Activated T-helper 1 cell treated with Interleukin-2 at 50 U/mL for 16 hours (primary cell): ENCODE measurements around the gene LAPTM4A.
"Not testable (repeated sequence)": the region's sequence is repeated elsewhere in the genome, so short reads cannot be mapped to it uniquely, and the experiment has no call there.

Experiments
- DNase-seq: peaks from one replicate; pipeline ENCODE4 v3.0.0-alpha.2; 2020; ENCODE audit warnings: low read depth

Gene LAPTM4A

GRCh38 chr2:20051532-20052228, at the start of gene LAPTM4A:
Gene LAPTM4A, minus strand, starts transcription at chr2:20051628. Its CDS starts 108 bp downstream, at chr2:20051520.
- DNase-seq = peak; percentile 95

GRCh38 chr2:20100711-20101110, 49.3 kb upstream of the LAPTM4A start:
- no peak for DNase-seq

GRCh38 chr2:20099780-20100179, 48.4 kb upstream of the LAPTM4A start:
- DNase-seq = no peak

DNA sequence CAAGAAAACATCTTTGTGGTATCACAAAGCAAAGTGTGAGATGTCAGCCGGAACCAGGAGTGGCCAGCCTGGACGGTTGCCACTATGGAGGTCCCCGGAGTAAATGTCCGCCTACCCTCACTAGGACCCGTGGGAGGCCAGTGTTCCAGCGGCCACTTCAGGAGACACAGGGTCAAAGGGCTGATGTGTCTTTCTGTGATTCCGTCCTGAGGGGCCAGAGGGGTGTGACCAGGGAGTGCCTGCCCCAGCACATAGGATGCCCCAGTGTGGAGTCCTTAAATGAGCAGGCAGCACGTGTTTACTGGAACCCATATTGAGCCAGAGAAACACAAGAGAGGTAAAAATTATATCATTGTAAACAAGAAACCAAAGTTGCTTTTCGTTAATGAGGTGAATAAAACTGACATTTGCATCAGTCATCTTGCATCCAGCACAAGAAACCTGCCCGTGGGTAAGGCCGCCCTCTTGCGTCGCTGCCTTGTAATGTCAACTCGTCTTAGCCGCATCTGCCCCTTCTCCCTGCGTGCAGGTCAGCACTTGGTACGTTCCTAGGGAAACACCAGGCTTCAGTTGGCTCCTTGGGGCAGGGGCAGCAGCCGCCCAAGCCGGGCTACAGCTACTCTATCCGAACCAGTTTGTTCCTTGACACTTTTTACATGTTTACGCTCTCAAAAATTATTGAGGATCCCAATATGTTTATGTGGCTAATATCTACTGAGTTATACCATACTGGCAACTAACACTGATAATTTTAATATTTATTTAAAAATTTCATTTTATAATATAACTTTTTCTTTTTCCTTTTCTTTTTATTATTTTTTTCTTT, 46.7 kb upstream of the LAPTM4A start:
- peak; percentile 43 for DNase-seq

DNA sequence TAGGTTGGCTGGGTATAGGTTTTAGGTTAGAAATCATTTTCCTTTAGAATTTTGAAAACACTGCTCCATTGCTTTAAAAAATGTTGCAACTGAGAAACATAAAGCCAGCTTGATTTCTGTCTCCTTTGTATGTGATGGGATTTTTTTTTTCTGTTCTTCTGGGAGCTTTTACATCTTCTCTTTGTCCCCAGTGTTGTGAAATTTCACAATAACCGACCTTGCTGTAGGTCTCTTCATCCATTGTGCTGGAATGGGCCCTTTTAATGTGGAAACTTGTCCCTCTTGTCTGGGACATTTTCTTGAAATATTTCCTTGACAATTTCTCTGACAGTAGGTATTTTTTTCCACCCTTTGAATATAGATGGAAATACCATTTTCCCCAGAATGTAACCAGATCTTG, 44.0 kb upstream of the LAPTM4A start:
- no peak for DNase-seq

DNA sequence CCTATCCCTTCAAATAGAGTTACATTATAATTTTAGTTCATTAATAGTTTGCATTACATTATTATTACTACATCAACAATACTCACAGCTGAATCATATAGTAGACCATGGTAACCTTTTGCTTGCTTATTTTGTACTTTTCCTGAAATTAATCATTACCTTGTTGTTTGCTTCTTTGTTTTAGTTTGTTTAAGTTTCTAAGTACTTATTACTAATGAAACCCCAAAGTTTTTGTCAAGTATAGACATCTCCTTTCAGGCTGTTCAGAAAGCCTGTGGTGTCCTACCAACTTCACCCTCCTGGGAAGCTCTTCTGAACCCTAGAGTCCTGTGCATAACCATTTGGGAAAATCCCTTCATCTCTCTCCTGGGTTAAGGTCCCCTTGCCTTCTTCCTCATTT, 43.5 kb upstream of the LAPTM4A start:
- DNase-seq = no peak

DNA sequence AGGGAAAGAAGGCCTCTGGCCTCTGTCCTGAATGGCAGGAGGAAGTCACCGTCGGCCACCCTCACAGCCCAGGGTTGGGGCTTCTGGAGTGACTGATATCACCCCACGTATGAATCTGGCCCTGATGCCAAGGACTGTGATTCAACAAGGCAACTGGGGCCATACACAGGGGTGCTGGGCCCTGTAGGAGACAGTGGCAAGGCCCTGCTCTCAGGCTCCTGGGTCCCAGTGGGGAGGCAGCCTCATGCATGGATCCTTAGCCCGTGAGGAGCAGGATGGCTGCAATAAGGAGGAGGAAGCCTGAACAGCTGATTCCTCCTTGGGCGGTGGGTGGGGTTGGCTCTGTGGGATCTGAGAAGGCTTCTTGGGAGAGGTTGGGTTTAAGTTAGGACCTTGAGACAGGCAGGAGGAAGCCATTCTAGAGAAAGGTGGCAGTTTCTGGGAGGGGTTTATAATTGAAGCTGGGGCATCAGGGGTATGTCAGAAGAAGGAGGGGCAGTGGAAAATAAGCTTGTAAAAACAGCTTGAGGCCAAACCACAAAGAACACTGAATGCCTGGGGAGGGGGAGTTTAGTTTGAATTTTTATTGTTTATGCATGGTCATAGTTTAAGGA, 42.8 kb upstream of the LAPTM4A start:
- DNase-seq = no peak

DNA sequence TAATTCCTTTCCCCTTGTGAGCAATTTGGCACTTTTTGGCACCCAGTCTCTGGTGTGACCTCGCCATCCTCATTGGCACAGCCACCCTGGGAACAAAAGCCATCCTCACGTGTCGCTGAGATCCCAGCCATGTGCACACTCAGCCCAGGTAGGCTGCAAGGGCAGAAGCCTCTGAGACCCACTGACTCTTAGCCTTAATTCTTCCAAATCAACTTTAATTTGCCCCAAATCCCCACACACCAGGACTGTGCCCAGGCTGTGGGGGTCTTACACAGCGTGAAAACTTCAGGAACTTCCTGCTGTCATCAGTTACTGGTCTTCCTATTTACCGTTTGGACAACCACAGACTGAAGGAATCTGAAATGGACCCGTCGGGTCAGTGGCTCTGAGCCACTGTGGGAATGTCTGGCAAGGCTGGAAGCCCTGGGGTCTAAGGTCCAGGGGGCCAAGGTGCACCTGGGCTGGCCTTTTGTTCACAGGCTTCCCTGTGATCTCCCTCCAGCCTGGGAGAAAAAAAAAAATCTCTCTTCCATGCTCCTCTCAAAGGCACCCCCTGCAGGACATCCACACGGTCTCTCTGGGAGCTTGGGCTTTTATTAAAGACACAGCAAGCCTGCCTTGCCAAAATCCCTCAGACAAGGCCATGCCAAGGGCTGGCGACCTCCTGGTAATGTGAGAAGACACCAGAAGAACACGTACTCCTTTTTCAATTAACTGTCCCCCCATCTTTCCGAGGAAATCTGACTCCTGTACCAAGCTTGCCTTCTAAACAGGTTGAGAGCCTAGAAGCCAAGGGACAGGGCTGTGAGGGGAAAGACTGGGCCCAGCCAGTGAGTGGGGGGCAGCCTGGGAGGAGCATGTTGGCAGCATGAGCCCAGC, 42.1 kb upstream of the LAPTM4A start:
- no peak for DNase-seq

DNA sequence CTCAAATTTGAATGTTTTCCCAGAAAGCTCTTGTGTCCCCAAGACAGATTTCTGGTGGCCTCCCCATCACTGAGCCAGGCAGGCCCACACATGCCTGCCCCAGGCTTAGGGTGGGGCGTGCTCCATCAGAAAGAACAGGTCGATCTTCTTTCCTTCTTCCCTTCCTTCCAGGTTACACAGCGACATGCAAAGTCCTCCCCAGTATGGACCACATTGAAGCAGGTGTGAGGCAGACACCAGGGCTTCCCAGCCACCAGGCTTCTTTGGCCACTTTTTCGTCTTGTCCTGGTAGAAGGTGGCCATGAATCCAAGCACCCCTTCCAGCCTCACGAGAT, 41.4 kb upstream of the LAPTM4A start:
- DNase-seq = no peak

DNA sequence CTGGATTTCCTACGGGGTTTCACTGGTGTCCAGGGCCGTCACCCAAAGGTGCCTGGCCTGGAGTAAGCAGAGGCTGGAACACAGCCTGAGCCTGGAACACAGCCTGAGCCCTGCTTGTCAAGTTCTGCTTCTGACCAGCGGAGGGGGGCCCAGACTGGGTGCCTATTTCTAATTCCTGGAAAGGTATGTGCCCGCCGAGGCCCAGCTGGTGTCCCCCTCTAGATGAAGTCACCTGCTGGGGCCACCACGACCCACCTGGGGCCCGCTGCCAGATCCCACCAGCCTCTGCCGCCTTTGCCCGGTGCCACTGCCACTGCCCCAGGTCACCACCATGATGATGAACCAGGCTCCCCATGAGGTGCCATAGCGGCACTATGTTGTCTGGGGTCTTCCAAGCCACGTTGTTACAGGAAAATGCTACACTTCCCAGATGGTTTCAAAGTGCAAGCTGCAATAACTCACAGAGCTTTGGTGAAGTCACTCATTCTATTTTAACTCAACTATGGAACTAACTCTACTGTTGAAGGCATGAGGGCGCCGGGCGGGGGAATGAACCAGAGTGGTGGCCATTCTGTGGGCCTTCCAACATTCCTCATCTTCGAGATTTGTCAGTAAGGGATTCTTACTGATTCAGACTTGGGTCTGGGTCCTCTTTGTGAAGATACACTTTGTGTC, 40.9 kb upstream of the LAPTM4A start:
- no peak for DNase-seq

GRCh38 chr2:20091305-20091991, 40.0 kb upstream of the LAPTM4A start:
- no peak for DNase-seq

GRCh38 chr2:20089715-20090464, 38.5 kb upstream of the LAPTM4A start:
- DNase-seq = no peak

DNA sequence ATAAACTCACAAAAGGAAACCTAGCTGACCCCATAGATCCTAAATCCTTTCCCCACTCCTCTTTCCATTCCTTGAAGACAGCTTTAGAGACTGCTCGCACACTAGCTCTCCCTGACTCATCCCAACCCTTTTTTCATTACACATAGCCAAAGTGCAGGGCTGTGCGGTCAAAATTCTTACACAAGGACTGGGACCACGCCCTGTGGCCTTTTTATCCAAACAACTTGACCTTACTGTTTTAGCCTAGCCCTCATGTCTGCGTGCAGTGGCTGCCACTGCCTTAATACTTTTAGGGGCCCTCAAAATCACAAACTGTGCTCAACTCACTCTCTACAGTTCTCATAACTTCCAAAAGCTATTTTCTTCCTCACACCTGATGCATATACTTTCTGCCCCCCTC, 34.5 kb upstream of the LAPTM4A start:
- DNase-seq = not testable (repeated sequence)

- not testable (repeated sequence) for DNase-seq
Measured at GRCh38 chr2:20082812-20083211, 31.4 kb upstream of the LAPTM4A start.

GRCh38 chr2:20081841-20082240, 30.4 kb upstream of the LAPTM4A start:
- no peak for DNase-seq

- DNase-seq = no peak
Measured at GRCh38 chr2:20080839-20081415, 29.5 kb upstream of the LAPTM4A start.

DNA sequence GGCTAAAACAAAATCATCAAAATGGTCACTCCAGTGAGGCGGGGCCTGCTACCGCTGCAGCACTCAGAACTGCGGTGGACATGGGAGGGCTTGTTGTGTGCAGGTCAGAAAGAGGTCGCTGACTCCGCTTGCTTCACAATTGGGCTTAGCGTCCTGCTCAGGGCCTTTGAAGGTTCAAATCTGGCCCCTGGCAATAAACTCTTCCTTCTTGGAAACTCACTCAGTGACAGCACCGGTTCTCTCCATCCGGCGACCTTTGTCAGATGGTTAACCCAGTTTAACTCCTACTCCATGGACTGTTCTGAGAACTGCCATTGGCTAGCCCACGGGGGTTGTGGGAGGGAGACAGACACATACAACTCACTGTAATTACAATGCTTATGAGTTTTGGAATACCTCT, 29.0 kb upstream of the LAPTM4A start:
- DNase-seq = no peak

DNA sequence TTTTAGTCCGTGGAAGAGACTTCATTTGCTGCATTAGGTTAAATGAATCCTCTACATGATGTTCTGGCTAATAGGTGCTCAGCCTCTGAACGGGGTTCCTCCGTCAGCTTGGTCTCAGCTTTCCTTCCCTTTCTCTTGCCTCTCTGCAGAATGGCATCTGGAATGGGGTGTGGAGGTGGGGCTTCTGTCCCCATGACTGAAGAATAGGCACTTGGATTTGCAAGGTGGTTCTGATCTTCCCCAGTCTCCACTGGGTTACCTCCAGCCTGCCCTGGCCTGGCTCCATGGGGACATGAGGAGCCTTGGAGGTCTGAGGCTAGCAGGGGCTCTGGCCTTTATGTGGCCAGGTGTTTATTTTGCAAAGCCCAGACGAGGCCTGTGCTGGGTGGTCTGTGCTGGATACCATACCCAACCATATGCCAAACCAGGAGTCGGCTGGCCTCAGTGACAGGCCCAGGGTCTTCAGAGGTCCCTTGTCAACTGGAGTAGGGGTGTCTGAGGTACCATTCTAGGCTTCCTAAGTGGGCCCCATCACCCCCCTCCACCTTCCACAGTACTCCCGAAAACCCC, 28.2 kb upstream of the LAPTM4A start:
- DNase-seq = no peak

DNA sequence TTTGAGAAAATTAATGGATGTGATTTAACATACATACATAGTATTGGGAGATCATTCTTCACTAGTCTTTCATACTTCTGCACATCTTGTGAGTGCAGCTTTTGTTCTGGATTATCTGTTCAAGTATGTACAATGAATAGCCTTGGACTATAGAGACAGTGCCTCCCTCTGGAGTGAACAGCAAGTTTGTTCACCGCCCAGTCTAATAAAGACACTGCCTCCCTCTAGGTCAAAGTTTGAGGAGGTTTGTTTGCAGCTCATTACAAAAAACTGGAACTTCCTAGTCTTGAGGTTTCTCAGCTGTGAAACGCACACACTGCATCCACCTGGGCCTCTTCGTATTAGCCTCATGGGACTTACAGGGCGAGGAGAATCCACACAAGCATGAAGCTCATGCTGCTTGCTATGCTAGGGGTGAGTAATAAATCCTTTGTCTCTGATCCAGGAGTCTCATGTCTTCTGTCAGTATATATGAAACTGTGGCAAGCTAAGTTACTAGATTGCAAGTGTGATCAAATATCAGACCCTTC, 26.0 kb upstream of the LAPTM4A start:
- DNase-seq = no peak
